ENCODE measurements around the gene SH2D3A. TPM values are rescaled to one million over a fixed set of nuclear protein-coding genes. Genes with fewer than 3 reads are reported as not detected.
A peak's percentile ranks its signal among the peaks of the same experiment; 100 is the strongest.

SH2D3A gene
- total RNA-seq, 1 experiment from 2014 or later: 30.3 TPM

GRCh38 chr19:6752256-6753177 is 14.7 kb downstream of the SH2D3A start:
- peaks cover 41% of the 10 kb centered on the region for H3K36me3 Mint-ChIP-seq
- ATAC-seq (peak; percentile 38), DNase-seq (ENCODE audit: low spot score) (peak; percentile 90)
- CTCF ChIA-PET: interaction anchor here (0.9 to 3.4 kb wide), 12 partner anchors 8 to 236 kb away, joined by 3 to 31 read pairs (median 4); partner anchors contain the start of genes GPR108, SH2D3A, TNFSF9 and VAV1
- H3K4me1 Mint-ChIP-seq: peaks cover 5% of the 10 kb centered on the region; the same call in 1 of the 2 replicates
- H3K4me3 Mint-ChIP-seq: peak overlapping the region; percentile 80
- H3K27ac Mint-ChIP-seq: peak overlapping the region; percentile 98
- no peaks in the 10 kb centered on the region for H3K27me3 Mint-ChIP-seq (ENCODE audit: low read depth)
- H3K9me3 Mint-ChIP-seq: no peaks in the 10 kb centered on the region
- POLR2A ChIA-PET: interaction anchor here (0.6 to 3.3 kb wide), 9 partner anchors 10 to 706 kb away, joined by 3 to 40 read pairs (median 6); partner anchors contain the start of genes GPR108, SH2D3A and TRIP10
- no peak for TF ChIP-seq MLX (CRISPR knock-in tag; IDR thresholded peaks at IDR 0.05)
- TF ChIP-seq GABPB1 (CRISPR knock-in tag; IDR thresholded peaks at IDR 0.05): peak; percentile 51
- no peak for TF ChIP-seq FOXJ3 (CRISPR knock-in tag; IDR thresholded peaks at IDR 0.05; ENCODE audit: borderline replicate concordance)
- TF ChIP-seq HMGXB4 (CRISPR knock-in tag; IDR thresholded peaks at IDR 0.05): no peak
- 0 out of 2 replicates have a peak, but pooled peaks have one; percentile 4 for TF ChIP-seq ETV6 (CRISPR knock-in tag; IDR thresholded peaks at IDR 0.05)
- TF ChIP-seq ZNF317 (CRISPR knock-in tag; IDR thresholded peaks at IDR 0.05; ENCODE audit: borderline replicate concordance, low read depth): no peak
- no peak for TF ChIP-seq ZNF281 (CRISPR knock-in tag; IDR thresholded peaks at IDR 0.05)
- TF ChIP-seq ZNF396 (CRISPR knock-in tag; IDR thresholded peaks at IDR 0.05; ENCODE audit: borderline replicate concordance): no peak
- TF ChIP-seq GTF2I (CRISPR knock-in tag; conservative IDR thresholded peaks at IDR 0.05): no peak
- no peak; the same call in 1 of the 2 replicates for TF ChIP-seq NFYB (CRISPR knock-in tag; conservative IDR thresholded peaks at IDR 0.05; ENCODE audit: low read depth)
- no peak for TF ChIP-seq CREM (CRISPR knock-in tag; IDR thresholded peaks at IDR 0.05)
- TF ChIP-seq EMX1 (CRISPR knock-in tag; IDR thresholded peaks at IDR 0.05): peak; percentile 65; the same call in 1 of the 2 replicates
- TF ChIP-seq E2F5 (CRISPR knock-in tag; IDR thresholded peaks at IDR 0.05): no peak
- TF ChIP-seq ATF3 (CRISPR knock-in tag; conservative IDR thresholded peaks at IDR 0.05): no peak
- TF ChIP-seq ATF6 (CRISPR knock-in tag; IDR thresholded peaks at IDR 0.05): no peak
- TF ChIP-seq NR3C1 (CRISPR knock-in tag; conservative IDR thresholded peaks at IDR 0.05; ENCODE audit: low read depth): 0 out of 2 replicates have a peak, but pooled peaks have one; percentile 9
- no peak for TF ChIP-seq ESRRA (CRISPR knock-in tag; IDR thresholded peaks at IDR 0.05; ENCODE audit: borderline replicate concordance)
- TF ChIP-seq TEAD4 (CRISPR knock-in tag; IDR thresholded peaks at IDR 0.05): no peak
- TF ChIP-seq MYBL2 (CRISPR knock-in tag; IDR thresholded peaks at IDR 0.05): 0 out of 2 replicates have a peak, but pooled peaks have one; percentile 23
- TF ChIP-seq SMAD3 (CRISPR knock-in tag; IDR thresholded peaks at IDR 0.05; ENCODE audit: borderline replicate concordance): no peak
- TF ChIP-seq ZNF512 (CRISPR knock-in tag; IDR thresholded peaks at IDR 0.05; ENCODE audit: borderline replicate concordance): no peak
- no peak for TF ChIP-seq FOXP1 (CRISPR knock-in tag; IDR thresholded peaks at IDR 0.05; ENCODE audit: borderline replicate concordance)
- TF ChIP-seq E2F1 (CRISPR knock-in tag; IDR thresholded peaks at IDR 0.05): no peak
